Lower leg skin (tissue), 4 donors: ENCODE measurements around the gene EPN1. TPM values are rescaled to one million over a fixed set of nuclear protein-coding genes. Genes with fewer than 3 reads are reported as not detected.
A peak's percentile ranks its signal among the peaks of the same experiment; 100 is the strongest.

Experiments used
- DNase-seq, 2 donors: peaks; one replicate each; pipeline ENCODE4 v3.0.0-alpha.2; 2019; ENCODE audit warnings: low spot score in 2 of 2
- H3K4me3 ChIP-seq: fragments of 200-600 bp; sonication (generic); 2 replicates; pipeline ENCODE4 v1.5.1; 2017; ENCODE audit warnings: mild to moderate bottlenecking, low read depth; ENCODE audit not compliant: poor library complexity, severe bottlenecking
- CTCF ChIP-seq, 3 donors: fragments of 450-650 bp; IDR thresholded peaks; one replicate each; pipeline ENCODE4 v1.5.1; 2016; ENCODE audit warnings: antibody characterized with exemption in 3 of 3, mild to moderate bottlenecking in 3 of 3, moderate library complexity in 2 of 3
- POLR2A ChIP-seq, 2 donors: fragments of 450-650 bp; IDR thresholded peaks; one replicate each; pipeline ENCODE4 v1.6.1; 2016 to 2017; ENCODE audit warnings: antibody characterized with exemption in 2 of 2, mild to moderate bottlenecking in 1 of 2, moderate library complexity in 1 of 2
- WGBS, 2 donors: methylation state at CpG; one replicate each; pipeline ENCODE4 v1.1.5; 2018; 5-methylcytosine and 5-hydroxymethylcytosine counted together
- intact Hi-C: fragments of 100-400 bp; cut with DNase I; formaldehyde crosslinking; loops from one replicate; pipeline ENCODE4 v1.15.0; 2023; ENCODE audit warnings: low total_unique reads
- total RNA-seq, 4 donors: library from RNA; depleted of rRNA; stranded (reverse); fragments of >200 nt; gene quantifications; one replicate each; pipeline ENCODE4 v1.1.0, GENCODE V29; 2016

EPN1 gene
- total RNA-seq, 4 donors from 2014 or later, result 81.2 to 189 (median 120) TPM

DNA sequence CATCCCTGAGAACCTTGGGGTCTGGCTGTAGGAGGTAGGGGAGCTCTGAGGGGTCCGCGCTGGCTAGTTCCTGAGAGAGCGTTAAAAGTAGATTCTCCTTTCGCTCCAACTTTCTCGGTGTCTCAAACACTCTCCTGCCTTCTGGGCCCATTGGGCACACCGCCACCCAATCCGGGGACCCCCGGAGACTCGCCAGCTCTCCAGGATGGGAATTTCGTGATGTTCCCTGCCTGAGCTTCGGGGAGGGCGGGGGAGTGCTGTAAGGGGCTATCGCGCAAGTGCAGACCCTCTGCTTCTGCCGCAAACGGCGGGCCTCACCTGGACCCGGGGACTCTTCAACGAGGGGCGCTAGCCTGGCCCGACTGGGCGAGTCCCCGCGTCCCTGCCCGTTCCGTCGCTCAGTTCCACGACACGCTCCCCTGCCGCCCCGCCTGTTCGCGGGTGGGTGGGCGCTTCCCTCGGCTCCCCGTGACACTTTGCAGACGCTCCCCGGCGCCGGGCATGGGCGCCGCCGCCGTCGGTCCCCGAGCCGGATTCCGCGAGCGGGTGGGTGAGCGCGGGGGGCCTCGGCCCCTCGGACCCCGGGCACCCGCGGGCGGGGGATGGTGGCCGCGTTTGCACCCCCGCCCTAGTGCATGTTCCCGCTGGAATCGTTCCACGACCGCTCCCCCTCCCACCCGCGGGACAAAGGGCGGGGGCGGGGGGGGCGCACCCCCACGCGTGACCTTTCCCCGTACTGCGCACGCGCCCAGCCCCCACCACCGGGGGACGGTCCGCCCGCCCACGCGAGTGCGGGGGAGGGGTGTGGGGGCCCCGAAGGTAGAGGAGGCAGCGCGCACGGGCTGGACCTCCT lies 27.1 kb upstream of the EPN1 start, which contains the start of gene CCDC106:
TSS of gene CCDC106 (plus strand) at position 481 of the 853 bp plus-strand sequence. CDS start 835 bp downstream, outside the sequence.
- WGBS, 2 donors, result 1 to 4% methylated on average over 20 to 36 of the region's 87 CpGs
- TF ChIP-seq POLR2A (IDR thresholded peaks at IDR 0.05) (no peak), CTCF (IDR thresholded peaks at IDR 0.05) (no peak)
- intact Hi-C loops, result no loop called here
- H3K4me3 ChIP-seq, result peak within 1 kb of the TSS; percentile 64
- DNase-seq, result no peak

- no peak for DNase-seq
- TF ChIP-seq CTCF (IDR thresholded peaks at IDR 0.05) (no peak), POLR2A (IDR thresholded peaks at IDR 0.05) (no peak)
- peak overlapping the region; percentile 64 for H3K4me3 ChIP-seq
- 26 to 40% methylated on average over 18 to 25 of the region's 25 CpGs for WGBS, 2 donors
- intact Hi-C loops, result no loop called here
Observed at GRCh38 chr19:55648585-55649267, 26.3 kb upstream of the EPN1 start.

DNA sequence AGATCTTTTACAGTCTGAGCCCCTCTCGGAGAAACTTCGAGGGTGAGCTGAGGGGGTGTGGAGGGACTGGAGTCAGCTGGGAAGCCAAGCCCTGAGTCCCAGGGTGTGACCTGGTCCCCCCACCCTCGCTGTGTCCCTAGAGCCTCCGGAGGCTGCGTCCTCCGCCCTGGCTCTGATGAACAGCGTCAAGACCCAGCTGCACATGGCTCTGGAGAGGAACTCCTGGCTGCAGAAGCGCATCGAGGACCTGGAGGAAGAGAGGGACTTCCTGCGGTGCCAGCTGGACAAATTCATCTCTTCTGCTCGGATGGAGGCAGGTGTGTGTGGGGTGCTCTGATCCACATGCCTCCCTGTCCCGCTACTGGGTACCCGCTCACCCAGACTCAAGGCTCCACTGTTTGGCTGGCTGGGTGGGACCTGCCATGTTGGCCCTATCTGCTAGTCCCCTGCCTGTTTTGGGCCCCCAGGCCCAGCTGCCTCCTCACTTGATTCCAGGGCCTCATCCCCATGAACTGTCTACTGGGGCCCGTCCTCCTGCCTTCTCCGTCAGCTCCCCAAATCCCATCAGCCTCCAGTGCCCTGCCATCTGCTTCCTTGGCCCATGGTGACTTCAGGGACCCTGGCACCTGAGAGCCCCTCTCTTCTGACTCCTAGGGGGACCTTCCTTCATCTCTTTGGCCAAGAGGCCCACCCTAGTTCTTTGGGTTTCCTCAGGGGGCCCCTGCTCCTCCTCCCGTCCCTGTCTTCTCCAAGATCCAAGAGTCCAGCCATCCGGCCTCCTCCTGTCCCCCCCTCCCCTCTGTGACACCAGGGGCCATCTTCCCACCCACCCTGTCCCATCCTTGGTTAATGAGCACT lies 25.5 kb upstream of the EPN1 start:
- intact Hi-C loops, result no loop called here

GRCh38 chr19:55650126-55650557 lies 24.9 kb upstream of the EPN1 start:
- 83 to 85% methylated on average over 4 of the region's 4 CpGs for WGBS, 2 donors
- no peak overlapping the region for H3K4me3 ChIP-seq
- TF ChIP-seq POLR2A (IDR thresholded peaks at IDR 0.05) (no peak), CTCF (IDR thresholded peaks at IDR 0.05) (no peak)
- intact Hi-C loops, result no loop called here
- DNase-seq, result no peak

More for the DNA sequence above, 25.5 kb upstream of the EPN1 start:
- H3K4me3 ChIP-seq, result no peak overlapping the region
- WGBS, 2 donors, result 71 to 90% methylated on average over 7 to 16 of the region's 17 CpGs
- DNase-seq, result no peak
- no peak for TF ChIP-seq POLR2A (IDR thresholded peaks at IDR 0.05)
- TF ChIP-seq CTCF (IDR thresholded peaks at IDR 0.05), result no peak

DNA sequence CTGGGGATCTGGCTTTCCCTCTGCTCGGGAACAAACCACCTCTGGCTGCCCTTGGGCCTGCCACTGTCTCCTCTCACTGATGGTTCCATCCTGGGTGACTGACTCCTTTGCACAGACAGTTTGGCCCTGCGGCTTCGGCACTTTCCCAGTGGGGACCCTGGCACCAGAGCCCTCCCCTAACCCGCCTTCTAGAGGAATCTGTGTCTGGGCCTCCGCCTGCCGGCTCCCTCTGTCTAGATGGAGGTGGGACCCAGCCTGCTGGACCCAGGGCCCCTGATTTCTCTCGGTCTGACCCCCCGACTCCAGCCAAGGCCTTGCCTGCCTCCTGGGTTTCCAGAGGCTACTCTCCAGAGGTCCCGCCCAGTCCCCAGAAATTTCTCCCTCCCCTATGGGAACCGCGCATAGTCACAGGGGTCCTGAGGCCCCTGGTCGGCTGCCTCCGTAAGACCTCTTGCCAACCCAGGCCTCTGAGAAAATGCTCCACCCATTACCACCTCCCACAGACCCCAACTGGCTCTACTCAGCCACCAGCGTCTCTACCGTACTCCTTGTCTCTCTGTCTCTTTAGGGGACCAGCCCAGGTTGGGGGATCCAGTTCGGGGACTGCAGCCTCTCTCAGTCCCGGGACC lies 24.3 kb upstream of the EPN1 start:
- TF ChIP-seq CTCF (IDR thresholded peaks at IDR 0.05) (no peak), POLR2A (IDR thresholded peaks at IDR 0.05) (no peak)
- H3K4me3 ChIP-seq, result no peak overlapping the region
- no peak for DNase-seq
- intact Hi-C loops, result no loop called here
- 94 to 95% methylated on average over 15 to 17 of the region's 17 CpGs for WGBS, 2 donors
